Cerebellar nuclear complex (tissue), 1 donor: ENCODE data around the gene AP2A2.

Source experiments
- DNase-seq, 2 experiments: peaks; one replicate each; lab custom pipeline; 2025; lab: John Stamatoyannopoulos, UW

The AP2A2 gene

GRCh38 chr11:898540-899190, 27.0 kb upstream of the AP2A2 start:
- peak; percentile 23 to 63 for DNase-seq

GRCh38 chr11:899724-900123, 25.9 kb upstream of the AP2A2 start:
- no peak for DNase-seq

- DNase-seq, result no peak
These were observed 25.1 kb upstream of the AP2A2 start for GRCh38 chr11:900545-900944.

- DNase-seq, result no peak
These were observed 24.1 kb upstream of the AP2A2 start for GRCh38 chr11:901452-902061.

- no peak for DNase-seq
These were observed 21.3 kb upstream of the AP2A2 start for GRCh38 chr11:904380-904779.

GRCh38 chr11:905952-906351, 19.7 kb upstream of the AP2A2 start:
- no peak for DNase-seq

- no peak for DNase-seq
These were observed 18.0 kb upstream of the AP2A2 start for GRCh38 chr11:907668-908067.

GRCh38 chr11:908273-908672, 17.4 kb upstream of the AP2A2 start:
- DNase-seq, result no peak

- DNase-seq, result no peak
These were observed 16.3 kb upstream of the AP2A2 start for GRCh38 chr11:909406-909805.

GRCh38 chr11:910044-910588, 15.6 kb upstream of the AP2A2 start:
- no peak for DNase-seq

- DNase-seq, result peak; percentile 20 to 28
These were observed 15.1 kb upstream of the AP2A2 start, which contains the start of gene CHID1 for GRCh38 chr11:910589-911030. TSS of gene CHID1 (minus strand) at chr11:910810. CDS start at chr11:904816, 5,994 bp downstream.

- DNase-seq, result no peak
These were observed 14.4 kb upstream of the AP2A2 start for GRCh38 chr11:911031-911889.

- DNase-seq, result no peak
These were observed 13.8 kb upstream of the AP2A2 start for GRCh38 chr11:911890-912219.

GRCh38 chr11:912266-912665, 13.4 kb upstream of the AP2A2 start:
- no peak for DNase-seq

GRCh38 chr11:913043-913442, 12.6 kb upstream of the AP2A2 start:
- no peak for DNase-seq

- no peak for DNase-seq
These were observed 11.5 kb upstream of the AP2A2 start for GRCh38 chr11:914204-914603.

GRCh38 chr11:914747-915501, 10.7 kb upstream of the AP2A2 start:
- DNase-seq, result no peak

GRCh38 chr11:917426-917825, 8.2 kb upstream of the AP2A2 start:
- no peak for DNase-seq

GRCh38 chr11:921921-922678, 3.6 kb upstream of the AP2A2 start:
- no peak for DNase-seq

GRCh38 chr11:923691-924405, 1.8 kb upstream of the AP2A2 start:
- DNase-seq, result no peak
